Measurements from ENCODE around the gene HUWE1.

Gene HUWE1

DNA sequence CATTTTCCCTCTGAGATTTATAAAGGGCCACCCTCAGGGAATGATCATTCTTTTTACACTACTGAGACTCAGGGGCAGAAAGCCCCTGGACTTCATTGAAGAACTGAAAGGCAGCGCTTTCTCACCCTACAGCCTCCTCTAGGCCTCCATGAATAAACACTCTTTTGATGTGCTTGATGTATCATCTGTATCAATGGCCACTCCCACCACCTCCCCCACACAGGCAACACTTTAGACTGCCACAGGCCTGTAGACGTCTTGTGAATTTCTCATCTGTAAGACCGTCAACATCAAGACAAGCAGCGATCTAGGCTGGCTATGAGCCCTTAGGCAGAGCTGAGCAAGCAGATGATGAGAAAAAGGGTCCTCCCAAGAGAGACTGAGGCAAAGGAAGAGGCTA is 123.2 kb downstream of the HUWE1 start:
- H4K20me1 ChIP-seq (ENCODE audit: insufficient read depth, low read length), result no peaks in the 10 kb centered on the region
- H3K9ac ChIP-seq (ENCODE audit: low read length), result no peak overlapping the region
- H2AFZ ChIP-seq (ENCODE audit: low read depth, low read length), result no peak overlapping the region
- no peak overlapping the region for H3K4me3 ChIP-seq (ENCODE audit: low read length)
- H3K4me2 ChIP-seq (ENCODE audit: low read length), result no peak overlapping the region
- H3K4me1 ChIP-seq (ENCODE audit: low read length), result no peaks in the 10 kb centered on the region
- no peaks in the 10 kb centered on the region for H3K79me2 ChIP-seq (ENCODE audit: low read length)
- H3K36me3 ChIP-seq (replicated peaks; ENCODE audit: low read depth, low read length), result peaks cover 85% of the 10 kb centered on the region
- TF ChIP-seq, protein P1, sequence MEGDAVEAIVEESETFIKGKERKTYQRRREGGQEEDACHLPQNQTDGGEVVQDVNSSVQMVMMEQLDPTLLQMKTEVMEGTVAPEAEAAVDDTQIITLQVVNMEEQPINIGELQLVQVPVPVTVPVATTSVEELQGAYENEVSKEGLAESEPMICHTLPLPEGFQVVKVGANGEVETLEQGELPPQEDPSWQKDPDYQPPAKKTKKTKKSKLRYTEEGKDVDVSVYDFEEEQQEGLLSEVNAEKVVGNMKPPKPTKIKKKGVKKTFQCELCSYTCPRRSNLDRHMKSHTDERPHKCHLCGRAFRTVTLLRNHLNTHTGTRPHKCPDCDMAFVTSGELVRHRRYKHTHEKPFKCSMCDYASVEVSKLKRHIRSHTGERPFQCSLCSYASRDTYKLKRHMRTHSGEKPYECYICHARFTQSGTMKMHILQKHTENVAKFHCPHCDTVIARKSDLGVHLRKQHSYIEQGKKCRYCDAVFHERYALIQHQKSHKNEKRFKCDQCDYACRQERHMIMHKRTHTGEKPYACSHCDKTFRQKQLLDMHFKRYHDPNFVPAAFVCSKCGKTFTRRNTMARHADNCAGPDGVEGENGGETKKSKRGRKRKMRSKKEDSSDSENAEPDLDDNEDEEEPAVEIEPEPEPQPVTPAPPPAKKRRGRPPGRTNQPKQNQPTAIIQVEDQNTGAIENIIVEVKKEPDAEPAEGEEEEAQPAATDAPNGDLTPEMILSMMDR (IDR thresholded peaks at IDR 0.05; ENCODE audit: low read depth, low read length), result no peak
- TF ChIP-seq EZH2phosphoT487 (IDR thresholded peaks at IDR 0.05; ENCODE audit: low read depth), result no peak
- no peaks in the 10 kb centered on the region for H3K27me3 ChIP-seq (ENCODE audit: low read depth, low read length)
- no peak overlapping the region for H3K27ac ChIP-seq (ENCODE audit: low read length)
- H3K9me3 ChIP-seq (ENCODE audit: insufficient read depth, low read length), result no peaks in the 10 kb centered on the region

DNA sequence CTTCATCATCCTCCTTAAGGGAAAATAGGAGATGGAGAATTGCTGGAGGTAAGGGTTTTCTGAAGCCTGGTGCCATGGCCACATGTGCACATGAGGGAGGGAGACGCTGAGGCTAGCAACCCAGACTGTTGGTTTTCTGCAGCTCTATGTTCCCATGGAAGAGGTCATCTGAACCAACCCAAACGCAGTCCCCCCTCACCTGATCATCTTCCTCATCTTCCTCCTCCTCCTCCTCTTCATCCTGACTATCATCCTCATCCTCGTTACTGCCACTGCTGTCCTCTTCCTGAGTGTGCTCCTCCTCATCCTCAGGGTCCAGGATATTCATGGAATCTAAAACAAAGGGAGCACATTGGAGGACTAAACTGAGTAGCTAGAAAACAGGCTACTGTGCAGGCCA is 124.6 kb downstream of the HUWE1 start:
- no peaks in the 10 kb centered on the region for H3K4me1 ChIP-seq (ENCODE audit: low read length)
- H3K27ac ChIP-seq (ENCODE audit: low read length), result no peak overlapping the region
- no peak overlapping the region for H3K4me2 ChIP-seq (ENCODE audit: low read length)
- H3K9me3 ChIP-seq (ENCODE audit: insufficient read depth, low read length), result no peaks in the 10 kb centered on the region
- peaks cover 86% of the 10 kb centered on the region for H3K36me3 ChIP-seq (replicated peaks; ENCODE audit: low read depth, low read length)
- TF ChIP-seq, protein P1 (IDR thresholded peaks at IDR 0.05; ENCODE audit: low read depth, low read length), result no peak
- TF ChIP-seq EZH2phosphoT487 (IDR thresholded peaks at IDR 0.05; ENCODE audit: low read depth), result no peak
- no peak overlapping the region for H2AFZ ChIP-seq (ENCODE audit: low read depth, low read length)
- H3K79me2 ChIP-seq (ENCODE audit: low read length), result no peaks in the 10 kb centered on the region
- no peaks in the 10 kb centered on the region for H4K20me1 ChIP-seq (ENCODE audit: insufficient read depth, low read length)
- H3K9ac ChIP-seq (ENCODE audit: low read length), result no peak overlapping the region
- no peak overlapping the region for H3K4me3 ChIP-seq (ENCODE audit: low read length)
- H3K27me3 ChIP-seq (ENCODE audit: low read depth, low read length), result no peaks in the 10 kb centered on the region

DNA sequence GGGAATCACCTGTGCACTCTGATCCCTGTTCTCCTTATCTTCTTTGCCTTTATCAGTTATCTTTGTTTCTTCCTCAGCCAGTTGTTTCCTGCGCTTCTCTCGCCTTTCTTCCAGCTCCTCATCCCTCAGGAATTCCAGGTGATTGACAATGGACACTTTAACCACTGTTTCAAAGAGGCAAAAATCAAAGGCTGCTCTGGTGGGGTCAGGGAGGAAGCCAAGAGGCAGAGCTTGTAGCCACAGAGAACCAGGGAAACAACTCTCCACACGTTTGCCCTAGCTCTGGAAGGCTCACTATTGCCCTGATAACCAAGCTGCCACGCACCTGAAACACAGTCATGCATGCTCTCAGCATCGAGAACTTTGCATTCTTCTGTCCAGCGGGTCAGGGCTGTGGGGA is 127.9 kb downstream of the HUWE1 start:
- no peak overlapping the region for H3K4me2 ChIP-seq (ENCODE audit: low read length)
- no peaks in the 10 kb centered on the region for H4K20me1 ChIP-seq (ENCODE audit: insufficient read depth, low read length)
- no peak overlapping the region for H3K4me3 ChIP-seq (ENCODE audit: low read length)
- H3K9ac ChIP-seq (ENCODE audit: low read length), result no peak overlapping the region
- no peak overlapping the region for H2AFZ ChIP-seq (ENCODE audit: low read depth, low read length)
- no peaks in the 10 kb centered on the region for H3K9me3 ChIP-seq (ENCODE audit: insufficient read depth, low read length)
- no peaks in the 10 kb centered on the region for H3K79me2 ChIP-seq (ENCODE audit: low read length)
- H3K4me1 ChIP-seq (ENCODE audit: low read length), result no peaks in the 10 kb centered on the region
- peaks cover 81% of the 10 kb centered on the region for H3K36me3 ChIP-seq (replicated peaks; ENCODE audit: low read depth, low read length)
- no peaks in the 10 kb centered on the region for H3K27me3 ChIP-seq (ENCODE audit: low read depth, low read length)
- TF ChIP-seq, protein P1 (IDR thresholded peaks at IDR 0.05; ENCODE audit: low read depth, low read length), result no peak
- TF ChIP-seq EZH2phosphoT487 (IDR thresholded peaks at IDR 0.05; ENCODE audit: low read depth), result no peak
- H3K27ac ChIP-seq (ENCODE audit: low read length), result no peak overlapping the region

DNA sequence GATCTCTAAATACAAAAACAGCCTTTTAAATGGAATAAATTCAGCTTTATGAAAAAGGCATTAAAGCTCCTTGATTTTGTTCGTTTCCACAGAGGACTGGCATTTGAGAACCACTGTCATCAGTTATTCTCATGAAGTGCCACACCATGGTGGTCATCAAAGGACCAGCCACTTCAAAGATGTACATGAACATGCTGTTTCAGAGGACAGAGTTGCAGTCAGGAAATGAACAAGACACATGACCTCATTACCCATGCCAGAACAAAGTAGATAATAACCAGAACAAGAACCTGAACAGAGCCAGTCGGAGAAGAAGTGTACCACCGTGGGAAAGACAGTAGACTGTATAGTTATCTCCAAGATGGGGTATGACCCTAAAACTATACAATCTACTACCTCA is 129.7 kb downstream of the HUWE1 start:
- H3K27me3 ChIP-seq (ENCODE audit: low read depth, low read length), result no peaks in the 10 kb centered on the region
- H3K4me3 ChIP-seq (ENCODE audit: low read length), result no peak overlapping the region
- no peak overlapping the region for H3K4me2 ChIP-seq (ENCODE audit: low read length)
- H3K36me3 ChIP-seq (replicated peaks; ENCODE audit: low read depth, low read length), result peaks cover 74% of the 10 kb centered on the region
- H4K20me1 ChIP-seq (ENCODE audit: insufficient read depth, low read length), result no peaks in the 10 kb centered on the region
- H2AFZ ChIP-seq (ENCODE audit: low read depth, low read length), result no peak overlapping the region
- H3K27ac ChIP-seq (ENCODE audit: low read length), result no peak overlapping the region
- H3K79me2 ChIP-seq (ENCODE audit: low read length), result no peaks in the 10 kb centered on the region
- H3K9me3 ChIP-seq (ENCODE audit: insufficient read depth, low read length), result no peaks in the 10 kb centered on the region
- no peaks in the 10 kb centered on the region for H3K4me1 ChIP-seq (ENCODE audit: low read length)
- no peak for TF ChIP-seq EZH2phosphoT487 (IDR thresholded peaks at IDR 0.05; ENCODE audit: low read depth)
- TF ChIP-seq, protein P1 (IDR thresholded peaks at IDR 0.05; ENCODE audit: low read depth, low read length), result no peak
- H3K9ac ChIP-seq (ENCODE audit: low read length), result no peak overlapping the region

Data from OCI-LY3 (cell line).